CD4-positive, alpha-beta memory T cell (primary cell): Measurements from ENCODE around the gene UPP2. TPM values are rescaled to one million over a fixed set of nuclear protein-coding genes. Genes with fewer than 3 reads are reported as not detected.

Experiments used
- CTCF ChIA-PET: fragments of 350-600 bp; sonication (Branson Sonifier 250); formaldehyde crosslinking; loops from one replicate; lab custom pipeline; 2021; ENCODE audit warnings: inconsistent platforms; ENCODE audit not compliant: partially characterized antibody; lab: Charles Lee
- POLR2A ChIA-PET: fragments of 350-600 bp; sonication (Branson Sonifier 250); formaldehyde crosslinking; loops from one replicate; lab custom pipeline; 2021; ENCODE audit not compliant: partially characterized antibody; lab: Charles Lee
- DNase-seq, 5 donors: peaks; one replicate each; pipeline versions ENCODE4 v3.0.0 to v3.0.0-alpha.2; 2020 to 2022; ENCODE audit warnings: mixed read lengths in 1 of 5
- H3K27ac ChIP-seq: one replicate; pipeline ENCODE4 v1.7.0; 2013; ENCODE audit warnings: low read depth, low read length
- H3K27me3 ChIP-seq: 2 replicates; pipeline ENCODE4 v1.7.0; 2013; ENCODE audit warnings: mild to moderate bottlenecking, low read length, moderate library complexity; ENCODE audit not compliant: insufficient read depth
- H3K36me3 ChIP-seq: 2 replicates; pipeline ENCODE4 v1.7.0; 2013; ENCODE audit warnings: mild to moderate bottlenecking, low read length, moderate library complexity; ENCODE audit not compliant: insufficient read depth
- H3K4me1 ChIP-seq: 2 replicates; pipeline ENCODE4 v1.7.0; 2013; ENCODE audit warnings: mild to moderate bottlenecking, low read length, moderate library complexity; ENCODE audit not compliant: insufficient read depth
- H3K4me3 ChIP-seq, 2 donors: one replicate each; pipeline ENCODE4 v1.7.0; 2013; ENCODE audit warnings: low read length in 2 of 2, mild to moderate bottlenecking in 1 of 2
- H3K9me3 ChIP-seq, 2 donors: one replicate each; pipeline ENCODE4 v1.7.0; 2013; ENCODE audit warnings: low read length in 2 of 2, control low read depth in 1 of 2; ENCODE audit not compliant: control insufficient read depth in 1 of 2
- H3K27ac Mint-ChIP-seq, 7 donors: one replicate each; pipeline ENCODE4 v1.8.0; 2020 to 2021; ENCODE audit warnings: mixed read lengths in 7 of 7, mild to moderate bottlenecking in 6 of 7, inconsistent platforms in 3 of 7, moderate library complexity in 3 of 7
- H3K27me3 Mint-ChIP-seq, 2 donors: one replicate each; pipeline ENCODE4 v1.8.0; 2020 to 2021; ENCODE audit warnings: mixed read lengths in 2 of 2
- H3K36me3 Mint-ChIP-seq, 2 donors: one replicate each; pipeline ENCODE4 v1.8.0; 2020 to 2021; ENCODE audit warnings: mixed read lengths in 2 of 2, inconsistent platforms in 1 of 2, mild to moderate bottlenecking in 1 of 2
- H3K4me1 Mint-ChIP-seq, 4 donors: one replicate each; pipeline ENCODE4 v1.8.0; 2020 to 2021; ENCODE audit warnings: mixed read lengths in 4 of 4, mild to moderate bottlenecking in 1 of 4
- H3K4me3 Mint-ChIP-seq, 8 donors: one replicate each; pipeline ENCODE4 v1.8.0; 2020 to 2021; ENCODE audit warnings: mixed read lengths in 8 of 8, mild to moderate bottlenecking in 7 of 8, moderate library complexity in 6 of 8, inconsistent platforms in 3 of 8
- H3K9me3 Mint-ChIP-seq, 8 donors: one replicate each; pipeline ENCODE4 v1.8.0; 2020 to 2021; ENCODE audit warnings: mixed read lengths in 8 of 8, mild to moderate bottlenecking in 5 of 8, inconsistent platforms in 3 of 8, moderate library complexity in 1 of 8
- intact Hi-C: fragments of 100-400 bp; cut with micrococcal nuclease; formaldehyde crosslinking; loops from one replicate; pipeline ENCODE4 v1.15.1; 2023
- polyA plus RNA-seq, 2 donors: library from polyadenylated mRNA; unstranded; fragments of 300-500 nt; fragmentation: Illumina TruSeq; gene quantifications; one replicate each; pipeline ENCODE4 v1.2.3, GENCODE V29; 2021
- total RNA-seq, 2 experiments: library from RNA; stranded (reverse); gene quantifications; one replicate each; pipeline ENCODE4 v1.2.3, GENCODE V29; 2021

UPP2 gene
- total and polyA plus RNA-seq, 4 experiments from 2014 or later: not detected

GRCh38 chr2:158130832-158131473 is 29.3 kb downstream of the UPP2 start:
- Histone ChIP-seq H3K4me3 (no peak overlapping the region), H3K36me3 (no peaks in the 10 kb centered on the region), H3K4me1 (no peaks in the 10 kb centered on the region), H3K9me3 (no peaks in the 10 kb centered on the region), H3K27me3 (no peaks in the 10 kb centered on the region), H3K27ac (no peak overlapping the region)
- POLR2A ChIA-PET: no interaction called here
- DNase-seq: no peak
- Mint-ChIP-seq H3K27me3 (peaks cover 0 to 5% of the 10 kb centered on the region in 2 donors), H3K36me3 (no peaks in the 10 kb centered on the region), H3K4me1 (no peaks in the 10 kb centered on the region), H3K27ac (no peak overlapping the region), H3K9me3 (no peaks in the 10 kb centered on the region), H3K4me3 (no peak overlapping the region)
- CTCF ChIA-PET: no interaction called here
- intact Hi-C loops: no loop called here

GRCh38 chr2:158131483-158131912 is 29.8 kb downstream of the UPP2 start:
- Mint-ChIP-seq H3K4me1 (no peaks in the 10 kb centered on the region), H3K9me3 (peaks cover 0 to under 1% (median 0%) of the 10 kb centered on the region in 8 donors), H3K27ac (no peak overlapping the region), H3K36me3 (no peaks in the 10 kb centered on the region), H3K27me3 (peaks cover 0 to 6% of the 10 kb centered on the region in 2 donors), H3K4me3 (no peak overlapping the region)
- no peaks in the 10 kb centered on the region for H3K9me3 ChIP-seq
- ChIA-PET CTCF (no interaction called here), POLR2A (no interaction called here)
- no peak for DNase-seq
- H3K27ac ChIP-seq: no peak overlapping the region
- intact Hi-C loops: no loop called here
- no peaks in the 10 kb centered on the region for H3K27me3 ChIP-seq
- no peak overlapping the region for H3K4me3 ChIP-seq
- no peaks in the 10 kb centered on the region for H3K4me1 ChIP-seq
- no peaks in the 10 kb centered on the region for H3K36me3 ChIP-seq

GRCh38 chr2:158131919-158132566 is 30.4 kb downstream of the UPP2 start:
- Histone ChIP-seq H3K27ac (no peak overlapping the region), H3K4me3 (no peak overlapping the region), H3K27me3 (no peaks in the 10 kb centered on the region), H3K4me1 (no peaks in the 10 kb centered on the region), H3K36me3 (no peaks in the 10 kb centered on the region), H3K9me3 (no peaks in the 10 kb centered on the region)
- H3K27ac Mint-ChIP-seq: no peak overlapping the region
- H3K4me3 Mint-ChIP-seq: no peak overlapping the region
- H3K9me3 Mint-ChIP-seq: peaks cover 0 to 2% (median 0%) of the 10 kb centered on the region in 8 donors
- H3K36me3 Mint-ChIP-seq: no peaks in the 10 kb centered on the region
- ChIA-PET POLR2A (no interaction called here), CTCF (no interaction called here)
- H3K27me3 Mint-ChIP-seq: peaks cover 0 to 6% of the 10 kb centered on the region in 2 donors
- no peak for DNase-seq
- intact Hi-C loops: no loop called here
- no peaks in the 10 kb centered on the region for H3K4me1 Mint-ChIP-seq

GRCh38 chr2:158134055-158134454 is 32.4 kb downstream of the UPP2 start:
- no peak for DNase-seq

GRCh38 chr2:158134655-158135054 is 33.0 kb downstream of the UPP2 start:
- peaks cover 0 to 6% of the 10 kb centered on the region in 2 donors for H3K27me3 Mint-ChIP-seq
- intact Hi-C loops: no loop called here
- no peaks in the 10 kb centered on the region for H3K4me1 Mint-ChIP-seq
- Histone ChIP-seq H3K4me3 (no peak overlapping the region), H3K36me3 (no peaks in the 10 kb centered on the region), H3K27ac (no peak overlapping the region), H3K4me1 (no peaks in the 10 kb centered on the region), H3K27me3 (no peaks in the 10 kb centered on the region), H3K9me3 (no peaks in the 10 kb centered on the region)
- CTCF ChIA-PET: no interaction called here
- no peak overlapping the region for H3K27ac Mint-ChIP-seq
- peaks cover 0 to 2% (median 0%) of the 10 kb centered on the region in 8 donors for H3K9me3 Mint-ChIP-seq
- no peak for DNase-seq
- POLR2A ChIA-PET: no interaction called here
- no peaks in the 10 kb centered on the region for H3K36me3 Mint-ChIP-seq
- no peak overlapping the region for H3K4me3 Mint-ChIP-seq

More at GRCh38 chr2:158134055-158134454, 32.4 kb downstream of the UPP2 start:
- no peaks in the 10 kb centered on the region for H3K36me3 ChIP-seq
- H3K27me3 Mint-ChIP-seq: peaks cover 0 to 6% of the 10 kb centered on the region in 2 donors
- no peaks in the 10 kb centered on the region for H3K4me1 ChIP-seq
- ChIA-PET CTCF (no interaction called here), POLR2A (no interaction called here)
- no peaks in the 10 kb centered on the region for H3K27me3 ChIP-seq
- H3K4me1 Mint-ChIP-seq: no peaks in the 10 kb centered on the region
- H3K27ac ChIP-seq: no peak overlapping the region
- intact Hi-C loops: no loop called here
- H3K4me3 Mint-ChIP-seq: no peak overlapping the region
- H3K9me3 Mint-ChIP-seq: peaks cover 0 to 2% (median 0%) of the 10 kb centered on the region in 8 donors
- no peak overlapping the region for H3K27ac Mint-ChIP-seq
- H3K4me3 ChIP-seq: no peak overlapping the region
- no peaks in the 10 kb centered on the region for H3K36me3 Mint-ChIP-seq
- no peaks in the 10 kb centered on the region for H3K9me3 ChIP-seq

GRCh38 chr2:158135096-158135495 is 33.4 kb downstream of the UPP2 start:
- Mint-ChIP-seq H3K27me3 (peaks cover 0 to 6% of the 10 kb centered on the region in 2 donors), H3K4me3 (no peak overlapping the region), H3K9me3 (peaks cover 0 to 2% (median 0%) of the 10 kb centered on the region in 8 donors), H3K27ac (no peak overlapping the region), H3K4me1 (no peaks in the 10 kb centered on the region), H3K36me3 (no peaks in the 10 kb centered on the region)
- intact Hi-C loops: no loop called here
- no peaks in the 10 kb centered on the region for H3K36me3 ChIP-seq
- ChIA-PET POLR2A (no interaction called here), CTCF (no interaction called here)
- H3K4me3 ChIP-seq: no peak overlapping the region
- H3K4me1 ChIP-seq: no peaks in the 10 kb centered on the region
- no peaks in the 10 kb centered on the region for H3K27me3 ChIP-seq
- no peak overlapping the region for H3K27ac ChIP-seq
- no peak for DNase-seq
- H3K9me3 ChIP-seq: no peaks in the 10 kb centered on the region

- peaks cover 0 to 2% (median 0%) of the 10 kb centered on the region in 8 donors for H3K9me3 Mint-ChIP-seq
- DNase-seq: no peak
- H3K4me3 Mint-ChIP-seq: no peak overlapping the region
- no peak overlapping the region for H3K27ac ChIP-seq
- no peaks in the 10 kb centered on the region for H3K4me1 ChIP-seq
- POLR2A ChIA-PET: no interaction called here
- intact Hi-C loops: no loop called here
- H3K9me3 ChIP-seq: no peaks in the 10 kb centered on the region
- no peaks in the 10 kb centered on the region for H3K36me3 ChIP-seq
- no peaks in the 10 kb centered on the region for H3K36me3 Mint-ChIP-seq
- H3K4me3 ChIP-seq: no peak overlapping the region
- no peaks in the 10 kb centered on the region for H3K27me3 ChIP-seq
- no peak overlapping the region for H3K27ac Mint-ChIP-seq
- peaks cover 0 to 7% of the 10 kb centered on the region in 2 donors for H3K27me3 Mint-ChIP-seq
- no peaks in the 10 kb centered on the region for H3K4me1 Mint-ChIP-seq
- CTCF ChIA-PET: interaction anchor here (0.9 kb wide), 1 partner anchor 607 kb away, joined by 4 read pairs; no protein-coding TSS in a partner anchor
Observed at GRCh38 chr2:158138255-158138654, 36.6 kb downstream of the UPP2 start.
